Stimulated activated CD4-positive, alpha-beta T cell treated with anti-CD3 and anti-CD28 coated beads, Interleukin-4, amount 100 ng/mL, for 48 hours (primary cell): ENCODE results near the gene CPPED1.

Source experiments
- DNase-seq, 2 donors: peaks; one replicate each; pipeline ENCODE4 v3.0.0-alpha.2; 2020; ENCODE audit warnings: low read depth in 2 of 2

Gene CPPED1

GRCh38 chr16:12682432-12683165 lies 121.1 kb downstream of the CPPED1 start:
- no peak for DNase-seq

- no peak for DNase-seq
Observed at GRCh38 chr16:12681653-12682052, 122.0 kb downstream of the CPPED1 start.

- DNase-seq: no peak
Observed at GRCh38 chr16:12680531-12680930, 123.2 kb downstream of the CPPED1 start.

- DNase-seq: no peak
Observed at GRCh38 chr16:12679660-12680272, 123.9 kb downstream of the CPPED1 start.

GRCh38 chr16:12678983-12679382 lies 124.7 kb downstream of the CPPED1 start:
- DNase-seq: no peak

GRCh38 chr16:12677502-12677901 lies 126.2 kb downstream of the CPPED1 start:
- DNase-seq: no peak

GRCh38 chr16:12675852-12676251 lies 127.8 kb downstream of the CPPED1 start:
- DNase-seq: no peak

- DNase-seq: no peak
Observed at GRCh38 chr16:12675046-12675445, 128.6 kb downstream of the CPPED1 start.

- DNase-seq: no peak
Observed at GRCh38 chr16:12674524-12674923, 129.2 kb downstream of the CPPED1 start.

GRCh38 chr16:12674071-12674470 lies 129.6 kb downstream of the CPPED1 start:
- no peak for DNase-seq

GRCh38 chr16:12673466-12673865 lies 130.2 kb downstream of the CPPED1 start:
- no peak for DNase-seq

- no peak for DNase-seq
Observed at GRCh38 chr16:12672986-12673385, 130.7 kb downstream of the CPPED1 start.

- no peak for DNase-seq
Observed at GRCh38 chr16:12669908-12670307, 133.8 kb downstream of the CPPED1 start.

GRCh38 chr16:12667909-12668308 lies 135.8 kb downstream of the CPPED1 start:
- no peak for DNase-seq

- no peak for DNase-seq
Observed at GRCh38 chr16:12664164-12664733, 139.4 kb downstream of the CPPED1 start.

GRCh38 chr16:12661656-12662172 lies 142.0 kb downstream of the CPPED1 start:
- peak; percentile 3 to 8 for DNase-seq

- DNase-seq: no peak
Observed at GRCh38 chr16:12659871-12660270, 143.8 kb downstream of the CPPED1 start.

- no peak for DNase-seq
Observed at GRCh38 chr16:12658506-12658905, 145.2 kb downstream of the CPPED1 start.

- DNase-seq: no peak
Observed at GRCh38 chr16:12655537-12655936, 148.2 kb downstream of the CPPED1 start.

GRCh38 chr16:12653820-12654392 lies 149.8 kb downstream of the CPPED1 start:
- no peak for DNase-seq

- DNase-seq: no peak
Observed at GRCh38 chr16:12652924-12653323, 150.8 kb downstream of the CPPED1 start.

GRCh38 chr16:12651765-12652512 lies 151.7 kb downstream of the CPPED1 start:
- DNase-seq: no peak
